Neural cell (in vitro differentiated cells): ENCODE results near the gene MEIS1. TPM values are rescaled to one million over a fixed set of nuclear protein-coding genes. Genes with fewer than 3 reads are reported as not detected.

Source experiments
- H2AFZ ChIP-seq: fragments of 200-600, 300-800 bp; sonication (generic), shearing (Covaris generic); 2 replicates; pipeline ENCODE4 v1.6.0; 2014; ENCODE audit warnings: low read depth, mild to moderate bottlenecking, antibody characterized with exemption, low read length, moderate library complexity
- H3F3A ChIP-seq: fragments of 200-600 bp; shearing (Covaris generic); 2 replicates; pipeline ENCODE4 v1.6.1; 2016; ENCODE audit warnings: mild to moderate bottlenecking, moderate library complexity, mixed read lengths, antibody characterized with exemption, low read length; ENCODE audit not compliant: insufficient read depth, poor library complexity, severe bottlenecking
- H3K27ac ChIP-seq: fragments of 200-600, 300-800 bp; sonication (generic), shearing (Covaris generic); 2 replicates; pipeline ENCODE4 v1.5.1; 2014; ENCODE audit warnings: mild to moderate bottlenecking, low read length, moderate library complexity
- H3K27me3 ChIP-seq: fragments of 300-800, 200-600 bp; sonication (generic), shearing (Covaris generic); 2 replicates; pipeline ENCODE4 v1.6.0; 2014; ENCODE audit warnings: mild to moderate bottlenecking, low read depth, low read length, moderate library complexity; ENCODE audit not compliant: insufficient read depth
- H3K36me3 ChIP-seq: fragments of 300-800, 200-600 bp; sonication (generic), shearing (Covaris generic); 2 replicates; pipeline ENCODE4 v1.5.1; 2014; ENCODE audit warnings: mild to moderate bottlenecking, antibody characterized with exemption, low read length, moderate library complexity; ENCODE audit not compliant: insufficient read depth
- H3K4me2 ChIP-seq: fragments of 300-800, 200-600 bp; sonication (generic), shearing (Covaris generic); 2 replicates; pipeline ENCODE4 v1.6.0; 2014; ENCODE audit warnings: mild to moderate bottlenecking, low read length
- H3K4me3 ChIP-seq: fragments of 300-800, 200-600 bp; sonication (generic), shearing (Covaris generic); 2 replicates; pipeline ENCODE4 v1.5.1; 2014; ENCODE audit warnings: mild to moderate bottlenecking, low read length, moderate library complexity
- H3K79me2 ChIP-seq: fragments of 200-600 bp; shearing (Covaris generic); replicated peaks from 2 replicates; pipeline ENCODE4 v1.6.0; 2014; ENCODE audit warnings: mild to moderate bottlenecking, low read length, moderate library complexity; ENCODE audit not compliant: insufficient read depth
- H3K9ac ChIP-seq: fragments of 300-800, 200-600 bp; sonication (generic), shearing (Covaris generic); 2 replicates; pipeline ENCODE4 v1.6.1; 2016; ENCODE audit warnings: mild to moderate bottlenecking, low read length, mixed read lengths
- H3K9me2 ChIP-seq: fragments of 200-600 bp; shearing (Covaris generic); 2 replicates; pipeline ENCODE4 v1.6.1; 2016; ENCODE audit warnings: mild to moderate bottlenecking, low read length, mixed read lengths; ENCODE audit not compliant: insufficient read depth
- H3K9me3 ChIP-seq: fragments of 200-600, 300-800 bp; sonication (generic), shearing (Covaris generic); 2 replicates; pipeline ENCODE4 v1.6.1; 2016; ENCODE audit warnings: mild to moderate bottlenecking, mixed run types, low read length, moderate library complexity, mixed read lengths
- H4K20me1 ChIP-seq: fragments of 200-600 bp; shearing (Covaris generic); 2 replicates; pipeline ENCODE4 v1.6.1; 2016; ENCODE audit warnings: mild to moderate bottlenecking, mixed run types; ENCODE audit not compliant: insufficient read depth
- EP300 ChIP-seq: fragments of 450-650 bp; conservative IDR thresholded peaks from 2 replicates; pipeline ENCODE4 v1.6.1; 2014; ENCODE audit warnings: antibody characterized with exemption, mild to moderate bottlenecking, moderate library complexity; ENCODE audit not compliant: poor library complexity, severe bottlenecking
- EZH2 ChIP-seq: fragments of 200-600, 300-800 bp; shearing (Covaris generic), sonication (generic); IDR thresholded peaks from 2 replicates; pipeline ENCODE4 v1.6.1; 2014; ENCODE audit warnings: antibody characterized with exemption, low read length, borderline replicate concordance, mild to moderate bottlenecking; ENCODE audit not compliant: insufficient read depth, poor library complexity, severe bottlenecking
- MXI1 ChIP-seq: fragments of 450-650 bp; conservative IDR thresholded peaks from 2 replicates; pipeline ENCODE4 v1.6.1; 2014; ENCODE audit warnings: antibody characterized with exemption, mild to moderate bottlenecking; ENCODE audit not compliant: poor library complexity, severe bottlenecking
- POLR2AphosphoS5 ChIP-seq: IDR thresholded peaks from 2 replicates; pipeline ENCODE4 v1.6.1; 2012
- RAD21 ChIP-seq: fragments of 450-650 bp; conservative IDR thresholded peaks from 2 replicates; pipeline ENCODE4 v1.6.1; 2014; ENCODE audit warnings: antibody characterized with exemption, mild to moderate bottlenecking, moderate library complexity
- SMC3 ChIP-seq: fragments of 450-650 bp; conservative IDR thresholded peaks from 2 replicates; pipeline ENCODE4 v1.6.1; 2014; ENCODE audit warnings: antibody characterized with exemption, mild to moderate bottlenecking, moderate library complexity; ENCODE audit not compliant: poor library complexity
- TAF1 ChIP-seq: IDR thresholded peaks from 2 replicates; pipeline ENCODE4 v1.6.1; 2012; ENCODE audit warnings: low read depth
- polyA plus RNA-seq: library from polyadenylated mRNA; depleted of rRNA; stranded (reverse); fragments of >200 nt; gene quantifications from 2 replicates; pipeline ENCODE4 v1.2.3, GENCODE V29; 2014
- TF ChIP-seq, protein P1 (sequence below): fragments of 450-650 bp; IDR thresholded peaks from 2 replicates; pipeline ENCODE4 v1.5.1; 2014; ENCODE audit warnings: antibody characterized with exemption, mild to moderate bottlenecking, moderate library complexity; ENCODE audit not compliant: poor library complexity, severe bottlenecking
- TF ChIP-seq, protein P2 (sequence below): IDR thresholded peaks from 2 replicates; pipeline ENCODE4 v1.6.1; 2012; ENCODE audit warnings: borderline replicate concordance

MEIS1 gene
- polyA plus RNA-seq, 1 donor from 2014 or later, result 46.5 TPM

DNA sequence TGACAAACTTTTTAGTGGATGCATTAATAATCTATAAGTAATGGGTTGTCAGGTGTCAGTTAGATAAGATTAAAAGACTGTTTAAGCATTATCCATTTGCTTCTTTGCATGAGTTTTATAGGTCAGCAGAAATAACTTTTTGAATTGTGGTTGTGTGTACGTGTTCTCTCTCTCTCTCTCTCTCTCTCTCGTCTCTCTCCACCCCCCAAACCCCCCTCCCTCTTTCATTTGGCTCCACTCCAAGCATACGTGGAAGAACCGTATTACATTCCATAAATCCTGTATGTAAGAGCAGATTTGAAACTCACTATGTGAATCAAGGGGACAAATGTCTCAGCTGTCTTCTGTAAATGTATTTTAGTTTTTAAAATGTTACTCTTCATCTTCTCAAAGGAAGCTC, 120.2 kb downstream of the MEIS1 start:
- Histone ChIP-seq H3K9ac (no peak overlapping the region), H3K9me2 (no peaks in the 10 kb centered on the region), H2AFZ (no peak overlapping the region), H4K20me1 (no peaks in the 10 kb centered on the region), H3K79me2 (no peaks in the 10 kb centered on the region), H3K4me3 (no peak overlapping the region), H3K27me3 (no peaks in the 10 kb centered on the region), H3K27ac (no peak overlapping the region), H3K36me3 (no peaks in the 10 kb centered on the region), H3K9me3 (no peaks in the 10 kb centered on the region), H3K4me2 (no peak overlapping the region), H3F3A (no peaks in the 10 kb centered on the region)
- no peak for TF ChIP-seq SMC3
- no peak for TF ChIP-seq MXI1
- no peak for TF ChIP-seq EP300
- no peak for TF ChIP-seq POLR2AphosphoS5
- TF ChIP-seq, protein P1, sequence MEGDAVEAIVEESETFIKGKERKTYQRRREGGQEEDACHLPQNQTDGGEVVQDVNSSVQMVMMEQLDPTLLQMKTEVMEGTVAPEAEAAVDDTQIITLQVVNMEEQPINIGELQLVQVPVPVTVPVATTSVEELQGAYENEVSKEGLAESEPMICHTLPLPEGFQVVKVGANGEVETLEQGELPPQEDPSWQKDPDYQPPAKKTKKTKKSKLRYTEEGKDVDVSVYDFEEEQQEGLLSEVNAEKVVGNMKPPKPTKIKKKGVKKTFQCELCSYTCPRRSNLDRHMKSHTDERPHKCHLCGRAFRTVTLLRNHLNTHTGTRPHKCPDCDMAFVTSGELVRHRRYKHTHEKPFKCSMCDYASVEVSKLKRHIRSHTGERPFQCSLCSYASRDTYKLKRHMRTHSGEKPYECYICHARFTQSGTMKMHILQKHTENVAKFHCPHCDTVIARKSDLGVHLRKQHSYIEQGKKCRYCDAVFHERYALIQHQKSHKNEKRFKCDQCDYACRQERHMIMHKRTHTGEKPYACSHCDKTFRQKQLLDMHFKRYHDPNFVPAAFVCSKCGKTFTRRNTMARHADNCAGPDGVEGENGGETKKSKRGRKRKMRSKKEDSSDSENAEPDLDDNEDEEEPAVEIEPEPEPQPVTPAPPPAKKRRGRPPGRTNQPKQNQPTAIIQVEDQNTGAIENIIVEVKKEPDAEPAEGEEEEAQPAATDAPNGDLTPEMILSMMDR, result no peak
- TF ChIP-seq, protein P2, sequence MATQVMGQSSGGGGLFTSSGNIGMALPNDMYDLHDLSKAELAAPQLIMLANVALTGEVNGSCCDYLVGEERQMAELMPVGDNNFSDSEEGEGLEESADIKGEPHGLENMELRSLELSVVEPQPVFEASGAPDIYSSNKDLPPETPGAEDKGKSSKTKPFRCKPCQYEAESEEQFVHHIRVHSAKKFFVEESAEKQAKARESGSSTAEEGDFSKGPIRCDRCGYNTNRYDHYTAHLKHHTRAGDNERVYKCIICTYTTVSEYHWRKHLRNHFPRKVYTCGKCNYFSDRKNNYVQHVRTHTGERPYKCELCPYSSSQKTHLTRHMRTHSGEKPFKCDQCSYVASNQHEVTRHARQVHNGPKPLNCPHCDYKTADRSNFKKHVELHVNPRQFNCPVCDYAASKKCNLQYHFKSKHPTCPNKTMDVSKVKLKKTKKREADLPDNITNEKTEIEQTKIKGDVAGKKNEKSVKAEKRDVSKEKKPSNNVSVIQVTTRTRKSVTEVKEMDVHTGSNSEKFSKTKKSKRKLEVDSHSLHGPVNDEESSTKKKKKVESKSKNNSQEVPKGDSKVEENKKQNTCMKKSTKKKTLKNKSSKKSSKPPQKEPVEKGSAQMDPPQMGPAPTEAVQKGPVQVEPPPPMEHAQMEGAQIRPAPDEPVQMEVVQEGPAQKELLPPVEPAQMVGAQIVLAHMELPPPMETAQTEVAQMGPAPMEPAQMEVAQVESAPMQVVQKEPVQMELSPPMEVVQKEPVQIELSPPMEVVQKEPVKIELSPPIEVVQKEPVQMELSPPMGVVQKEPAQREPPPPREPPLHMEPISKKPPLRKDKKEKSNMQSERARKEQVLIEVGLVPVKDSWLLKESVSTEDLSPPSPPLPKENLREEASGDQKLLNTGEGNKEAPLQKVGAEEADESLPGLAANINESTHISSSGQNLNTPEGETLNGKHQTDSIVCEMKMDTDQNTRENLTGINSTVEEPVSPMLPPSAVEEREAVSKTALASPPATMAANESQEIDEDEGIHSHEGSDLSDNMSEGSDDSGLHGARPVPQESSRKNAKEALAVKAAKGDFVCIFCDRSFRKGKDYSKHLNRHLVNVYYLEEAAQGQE, result no peak
- no peak for TF ChIP-seq RAD21
- TF ChIP-seq TAF1, result no peak
- no peak for TF ChIP-seq EZH2

DNA sequence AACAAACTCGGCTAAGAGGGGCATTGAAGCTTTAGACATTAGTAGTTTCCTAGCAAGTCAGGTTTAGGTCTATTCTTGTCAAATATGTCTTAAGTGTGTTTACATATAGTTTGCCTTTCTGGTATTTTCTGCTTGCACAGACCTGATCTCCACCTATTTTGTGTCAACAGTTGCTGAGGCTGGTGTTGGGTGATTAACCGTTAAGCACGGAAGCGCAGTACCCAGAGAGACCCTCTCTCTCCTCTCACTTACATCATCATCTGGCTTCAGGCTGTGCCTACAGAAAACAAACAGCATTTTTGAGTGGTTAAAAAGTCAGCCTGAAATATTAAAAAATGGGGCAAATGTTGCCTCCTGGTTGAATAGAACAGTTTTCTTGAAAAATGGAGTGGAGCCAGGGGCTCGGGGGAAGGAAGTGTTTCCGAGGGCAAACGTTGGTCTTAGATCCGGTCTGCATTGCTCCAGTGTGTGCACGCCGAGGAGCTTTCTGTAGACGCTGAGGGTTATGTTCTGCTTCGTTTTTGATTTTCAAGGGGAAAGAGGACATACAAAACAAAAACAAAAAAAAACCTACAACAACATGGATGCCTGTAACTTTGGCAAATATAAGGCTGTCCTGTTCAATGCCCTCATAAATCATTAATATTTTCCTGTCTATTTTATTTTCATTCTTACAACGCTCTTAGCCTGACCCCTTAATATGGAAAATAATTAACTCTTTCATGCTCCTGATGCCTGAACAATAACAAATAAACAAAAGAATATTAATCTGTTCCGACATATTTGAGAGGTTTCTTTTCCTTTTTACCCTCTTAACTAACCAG, 120.8 kb downstream of the MEIS1 start:
- Histone ChIP-seq H3K27ac (no peak overlapping the region), H3K9me3 (no peaks in the 10 kb centered on the region), H3K27me3 (no peaks in the 10 kb centered on the region), H4K20me1 (no peaks in the 10 kb centered on the region), H3K9ac (no peak overlapping the region), H3F3A (no peaks in the 10 kb centered on the region), H3K4me2 (no peak overlapping the region), H3K4me3 (no peak overlapping the region), H3K79me2 (no peaks in the 10 kb centered on the region), H3K9me2 (no peaks in the 10 kb centered on the region), H3K36me3 (no peaks in the 10 kb centered on the region), H2AFZ (no peak overlapping the region)
- TF ChIP-seq EP300 (no peak), RAD21 (no peak), EZH2 (no peak), TAF1 (no peak), POLR2AphosphoS5 (no peak), MXI1 (no peak), SMC3 (no peak)
- TF ChIP-seq, protein P1, result no peak
- TF ChIP-seq, protein P2, result no peak
